Amygdala (tissue), 56 donors: ENCODE results near the gene RDX.

Experiments
- DNase-seq, 56 donors: peaks; one replicate each; lab custom pipeline; 2025; lab: John Stamatoyannopoulos, UW

Gene RDX

DNA sequence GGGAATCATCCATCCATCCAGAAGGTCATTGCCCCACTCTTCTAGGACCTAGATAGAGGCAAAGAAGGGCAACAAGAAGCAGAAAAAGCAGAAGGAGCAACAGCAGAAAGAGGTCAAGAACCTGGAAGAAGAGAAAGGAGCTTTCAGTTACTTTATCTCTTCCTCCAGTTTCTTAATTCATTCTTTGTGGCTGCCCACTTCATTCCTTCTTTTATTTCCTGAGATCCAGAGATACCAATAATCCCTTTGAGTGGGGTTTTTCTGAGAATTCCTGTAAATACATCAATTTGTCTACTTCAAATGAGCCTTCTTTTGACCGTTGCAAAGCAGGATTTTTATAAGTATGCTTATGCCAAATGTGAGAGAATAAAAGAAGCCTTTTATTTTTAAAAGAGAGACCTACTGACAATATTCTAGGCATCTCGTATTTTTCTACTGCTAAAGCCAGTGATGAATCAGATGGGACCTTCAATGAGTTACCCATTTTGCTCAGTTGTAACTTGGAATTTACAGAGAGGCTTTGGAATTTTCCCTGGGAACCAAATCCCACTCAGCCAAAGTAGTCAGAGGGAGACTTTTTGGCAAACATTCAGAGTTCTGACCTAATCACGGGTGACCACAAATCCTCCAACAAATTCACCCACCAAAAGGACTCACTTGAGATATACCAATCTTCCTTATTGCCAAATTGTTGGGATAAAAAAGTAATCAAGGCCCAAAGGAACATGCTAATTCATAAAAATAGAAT lies 148.3 kb downstream of the RDX start:
- DNase-seq, result no peak

DNA sequence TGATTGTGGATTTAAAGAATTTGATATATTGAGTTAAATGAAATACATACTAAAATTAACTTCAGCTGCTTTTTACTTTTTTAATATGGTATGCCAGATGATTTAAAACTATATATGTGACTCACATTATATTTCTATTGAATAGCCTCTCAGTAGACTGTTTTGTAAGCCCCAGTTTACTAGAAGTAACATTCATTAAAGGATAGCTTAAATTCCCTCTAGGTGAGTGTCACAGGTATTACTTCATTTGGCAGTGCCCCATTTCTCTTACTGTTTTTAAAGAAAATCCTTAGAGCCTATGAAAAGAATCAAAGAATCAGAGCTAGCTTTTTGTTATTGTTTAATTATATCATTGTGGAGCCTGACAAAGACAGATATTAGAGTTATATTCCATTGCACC lies 154.6 kb downstream of the RDX start:
- DNase-seq, result no peak

DNA sequence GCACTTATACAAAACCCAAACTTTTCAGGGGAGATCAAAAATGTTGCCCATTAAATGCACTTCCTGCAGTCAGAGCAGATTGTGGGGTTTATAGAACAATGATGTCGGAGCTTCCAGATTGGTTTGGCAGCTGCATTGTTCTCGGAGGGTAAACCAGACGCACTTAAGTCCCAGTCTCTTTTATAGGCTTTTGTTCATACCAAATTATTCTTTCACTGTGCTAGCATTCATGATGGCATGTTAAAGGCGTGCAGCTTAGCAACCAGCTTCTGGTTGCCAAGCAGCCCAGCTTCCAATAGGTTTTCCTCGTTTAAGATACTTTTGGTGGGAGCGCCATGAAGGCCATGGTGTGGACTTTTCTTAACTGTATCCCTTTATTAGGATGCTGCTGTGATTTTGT lies 162.3 kb downstream of the RDX start:
- peak in 8 of 56 donors; percentile 13 to 44 (median 23) for DNase-seq

DNA sequence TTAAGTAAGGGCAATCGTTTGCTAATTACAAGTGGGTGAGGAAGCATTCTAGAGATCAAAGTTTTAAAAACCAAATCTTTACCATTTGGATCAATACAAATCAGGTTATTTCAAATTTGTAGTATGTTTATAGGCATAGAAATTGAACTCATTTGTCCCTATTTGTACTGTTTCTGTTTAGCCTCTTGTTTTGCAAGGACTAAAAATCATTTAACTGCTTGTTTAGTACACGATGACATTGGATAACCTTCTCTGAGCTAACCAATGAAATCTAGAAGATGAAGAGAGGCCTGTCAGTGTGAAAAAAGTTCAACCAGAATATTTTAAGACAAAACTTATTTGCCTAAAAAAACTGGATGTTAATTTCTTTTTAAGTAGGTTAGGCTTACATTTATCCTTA lies 163.3 kb downstream of the RDX start:
- DNase-seq, result no peak

DNA sequence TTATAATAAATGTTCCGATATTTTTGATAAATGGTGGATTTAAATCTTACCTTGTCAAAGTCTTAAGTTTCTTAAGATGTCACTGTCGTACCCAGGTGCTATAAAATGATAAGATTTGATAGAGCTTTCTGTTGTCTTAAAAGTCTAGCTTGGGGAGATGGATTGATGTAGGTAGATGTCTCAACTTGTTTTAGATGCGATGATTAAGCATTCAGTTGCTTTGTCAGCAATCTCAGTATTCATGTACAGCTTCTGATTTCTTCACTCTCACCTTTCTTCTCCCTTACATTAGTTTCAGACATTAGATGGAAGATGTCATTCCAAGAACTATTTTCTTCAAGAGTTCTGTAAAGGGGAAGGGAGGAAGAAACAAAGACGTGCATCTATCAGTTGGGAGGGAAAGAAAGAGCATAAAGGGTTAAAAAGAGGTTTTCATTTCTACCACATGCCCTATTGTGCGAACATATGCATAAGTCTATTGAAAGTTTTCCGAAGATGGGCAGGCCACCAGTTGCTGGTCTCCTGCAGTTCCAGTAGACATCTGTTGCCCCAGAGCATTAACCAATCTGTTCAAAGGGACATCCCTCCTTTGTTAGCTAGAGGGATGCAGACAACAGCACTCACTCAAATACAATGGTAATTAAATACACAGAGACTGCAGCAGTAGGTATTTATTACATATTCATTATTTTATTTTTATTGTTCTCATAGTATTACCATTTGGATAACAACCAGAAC lies 164.9 kb downstream of the RDX start:
- no peak for DNase-seq

DNA sequence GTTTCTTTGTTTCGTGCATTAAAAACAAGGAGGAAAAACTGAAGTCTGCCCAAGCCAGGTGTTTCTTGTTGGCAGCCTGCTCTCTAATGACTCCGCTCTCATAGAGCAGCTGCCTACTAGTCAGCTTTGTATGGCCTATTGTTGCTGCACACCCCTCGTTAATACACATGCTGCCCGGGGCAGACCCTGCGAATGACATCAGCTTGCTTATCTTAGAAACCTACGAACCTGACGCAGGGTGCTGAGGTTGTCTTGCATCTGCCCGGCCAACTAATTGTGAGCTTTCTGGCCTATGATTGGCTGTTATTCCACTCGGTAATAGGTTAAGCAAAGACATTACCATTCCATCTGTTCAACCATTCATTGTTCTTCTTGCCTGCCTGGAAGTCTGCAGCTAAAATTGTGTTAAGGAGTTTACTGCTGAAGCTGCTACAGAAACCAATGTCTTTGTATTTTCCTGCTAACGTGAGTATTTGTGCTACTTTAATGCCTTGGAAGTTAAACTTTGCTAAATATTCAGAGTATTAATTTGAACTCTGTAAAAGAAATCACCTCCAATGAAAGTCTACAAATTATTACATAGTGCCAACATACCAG lies 165.7 kb downstream of the RDX start:
- DNase-seq, result peak in 12 of 56 donors; percentile 5 to 54 (median 20)

DNA sequence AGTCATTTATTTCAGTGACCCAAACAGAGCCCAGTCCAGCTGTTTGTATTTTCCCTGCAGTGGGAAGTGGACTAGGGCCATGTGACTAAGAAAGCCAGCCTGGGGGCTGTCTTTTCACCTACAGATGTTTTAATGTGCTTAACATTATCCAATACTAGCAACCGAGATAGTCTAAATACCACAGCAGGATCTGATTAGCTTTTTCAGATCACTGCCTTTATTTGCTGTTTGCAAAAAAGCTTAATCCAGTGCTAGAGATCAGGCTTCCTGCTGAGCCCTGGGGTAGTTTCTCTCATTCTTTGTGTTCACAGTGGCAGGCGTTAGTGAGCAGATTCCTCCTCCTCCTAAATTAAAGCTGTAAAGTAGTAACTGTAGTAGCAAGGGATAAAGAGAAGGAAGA lies 168.3 kb downstream of the RDX start:
- peak in 1 of 56 donors; percentile 36 for DNase-seq

DNA sequence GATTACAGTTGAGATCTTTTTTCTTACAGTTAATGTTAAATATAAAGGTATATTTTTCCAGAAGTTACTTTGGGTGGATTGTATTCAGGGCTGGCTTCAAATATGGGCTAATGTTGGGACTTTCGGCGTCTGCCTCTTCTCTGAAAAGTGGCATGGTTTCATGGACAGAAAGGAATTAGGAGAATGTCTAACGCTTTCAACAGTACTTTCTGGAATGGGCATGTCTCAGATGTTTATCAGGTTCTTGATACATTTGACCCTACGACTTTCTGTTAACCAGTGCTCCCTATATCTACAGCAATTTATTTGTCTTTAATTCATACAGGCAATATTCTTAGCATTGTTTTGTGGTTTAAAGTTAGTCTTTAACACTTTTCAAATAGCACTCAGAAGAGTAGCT lies 169.5 kb downstream of the RDX start:
- no peak for DNase-seq

DNA sequence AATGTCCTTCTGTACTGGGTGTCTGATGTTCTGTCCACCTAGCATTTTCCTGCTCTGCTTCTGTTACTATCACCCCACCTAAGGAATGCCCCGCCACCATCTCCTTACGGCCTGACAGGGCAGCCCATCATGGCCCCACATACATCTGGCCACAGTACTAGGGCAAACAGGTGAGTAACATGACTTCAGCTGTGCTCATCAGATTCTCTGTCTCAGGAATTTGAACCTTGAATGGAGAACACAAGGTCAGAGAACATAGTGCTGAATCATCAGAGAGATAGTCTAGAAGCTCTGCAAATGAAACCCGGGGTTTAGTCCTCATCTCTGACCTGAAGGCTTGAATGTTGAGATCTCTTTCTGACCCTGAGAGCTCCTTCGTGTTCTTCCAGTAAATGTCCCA lies 170.8 kb downstream of the RDX start:
- DNase-seq, result no peak
